Adrenal gland (tissue), 5 donors: Measurements from ENCODE around the gene TSHZ2.

Experiments
- POLR2A ChIP-seq, 2 donors: fragments of 450-650 bp; IDR thresholded peaks; one replicate each; pipeline ENCODE4 v1.6.1; 2017; ENCODE audit warnings: antibody characterized with exemption in 2 of 2, mild to moderate bottlenecking in 2 of 2, moderate library complexity in 1 of 2
- TF ChIP-seq, protein P1 (sequence below), 6 experiments: fragments of 450-650 bp in 4 of 6; fragments of 200-600 bp in 2 of 6; sonication (generic) in 1 of 6; IDR thresholded peaks; 1 replicate in 5 of 6; 2 replicates in 1 of 6; pipeline versions ENCODE4 v1.5.1 to v1.8.0; 2016 to 2021; ENCODE audit warnings: antibody characterized with exemption in 6 of 6, mild to moderate bottlenecking in 2 of 6, moderate library complexity in 1 of 6
- donor health status: DM: no; HTN: no; CAD: no.

GRCh38 chr20:53220482-53221307 lies 248.5 kb downstream of the TSHZ2 start:
- TF ChIP-seq, protein P1, sequence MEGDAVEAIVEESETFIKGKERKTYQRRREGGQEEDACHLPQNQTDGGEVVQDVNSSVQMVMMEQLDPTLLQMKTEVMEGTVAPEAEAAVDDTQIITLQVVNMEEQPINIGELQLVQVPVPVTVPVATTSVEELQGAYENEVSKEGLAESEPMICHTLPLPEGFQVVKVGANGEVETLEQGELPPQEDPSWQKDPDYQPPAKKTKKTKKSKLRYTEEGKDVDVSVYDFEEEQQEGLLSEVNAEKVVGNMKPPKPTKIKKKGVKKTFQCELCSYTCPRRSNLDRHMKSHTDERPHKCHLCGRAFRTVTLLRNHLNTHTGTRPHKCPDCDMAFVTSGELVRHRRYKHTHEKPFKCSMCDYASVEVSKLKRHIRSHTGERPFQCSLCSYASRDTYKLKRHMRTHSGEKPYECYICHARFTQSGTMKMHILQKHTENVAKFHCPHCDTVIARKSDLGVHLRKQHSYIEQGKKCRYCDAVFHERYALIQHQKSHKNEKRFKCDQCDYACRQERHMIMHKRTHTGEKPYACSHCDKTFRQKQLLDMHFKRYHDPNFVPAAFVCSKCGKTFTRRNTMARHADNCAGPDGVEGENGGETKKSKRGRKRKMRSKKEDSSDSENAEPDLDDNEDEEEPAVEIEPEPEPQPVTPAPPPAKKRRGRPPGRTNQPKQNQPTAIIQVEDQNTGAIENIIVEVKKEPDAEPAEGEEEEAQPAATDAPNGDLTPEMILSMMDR (IDR thresholded peaks at IDR 0.05), result no peak
- TF ChIP-seq POLR2A (IDR thresholded peaks at IDR 0.05), result no peak
